Spleen (tissue), 3 donors: ENCODE measurements around the gene ARL13B.

Experiments
- POLR2A ChIP-seq, 3 donors: fragments of 450-650 bp; IDR thresholded peaks; one replicate each; pipeline ENCODE4 v1.5.1; 2017; ENCODE audit warnings: antibody characterized with exemption in 3 of 3, mild to moderate bottlenecking in 1 of 3
- POLR2AphosphoS5 ChIP-seq, 3 donors: sonication (generic); formaldehyde crosslinking; IDR thresholded peaks; one replicate each; pipeline ENCODE4 v1.5.1; 2017; ENCODE audit warnings: antibody characterized with exemption in 3 of 3

DNA sequence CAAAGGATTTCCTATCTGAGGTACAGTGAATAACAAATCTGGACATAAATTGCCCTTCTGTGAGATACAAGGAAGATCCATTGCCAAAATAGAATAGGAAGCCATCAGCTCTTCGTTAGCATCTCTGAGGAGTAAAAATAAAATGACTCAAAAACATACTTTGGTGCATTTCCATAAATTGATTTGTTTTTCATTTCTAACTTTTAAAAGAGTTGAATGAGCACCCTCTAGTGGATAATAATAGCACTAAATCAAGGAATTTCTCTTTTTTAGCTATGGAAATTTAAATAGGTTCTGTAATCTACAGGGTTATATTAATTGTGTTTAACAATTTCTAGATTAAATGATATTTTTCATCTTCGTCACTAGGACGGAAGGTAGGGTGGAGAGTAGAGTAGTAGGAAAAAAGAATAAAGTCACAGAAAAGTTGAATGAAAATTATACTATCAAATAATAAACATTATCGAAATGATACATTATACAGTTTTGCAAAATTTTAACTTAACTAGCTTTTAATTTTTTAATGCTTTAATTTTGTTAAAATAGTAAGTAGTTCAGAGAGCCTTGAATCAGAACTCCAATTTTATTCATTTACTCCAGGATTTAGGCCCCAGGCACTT lies 89.3 kb downstream of the ARL13B start:
- TF ChIP-seq POLR2AphosphoS5 (IDR thresholded peaks at IDR 0.05): no peak
- no peak for TF ChIP-seq POLR2A (IDR thresholded peaks at IDR 0.05)
